ENCODE data around the gene FOXP1. TPM values are rescaled to one million over a fixed set of nuclear protein-coding genes. Genes with fewer than 3 reads are reported as not detected.

FOXP1 gene
- total and polyA plus RNA-seq, 2 donors: 26.1 to 42.3 TPM

- H3K27me3 ChIP-seq (ENCODE audit: control insufficient read depth in 2 of 2, insufficient read depth in 1 of 2, low read length in 1 of 2): no peaks in the 10 kb centered on the region
- H3K36me3 ChIP-seq (ENCODE audit: control insufficient read depth in 2 of 2, insufficient read depth in 2 of 2, low read length in 1 of 2): no peaks in the 10 kb centered on the region
- WGBS: 96% methylated on average over 6 of the region's 6 CpGs
- no peak overlapping the region for H3K4me3 ChIP-seq (ENCODE audit: low read length in 2 of 2)
- no peak for DNase-seq (ENCODE audit: low read depth in 6 of 9, low spot score in 9 of 9)
- H3K4me1 ChIP-seq (ENCODE audit: control insufficient read depth in 2 of 2, insufficient read depth in 2 of 2, low read length in 2 of 2): peaks cover 35 to 42% of the 10 kb centered on the region in 2 donors
- H3K27ac ChIP-seq (ENCODE audit: low read depth in 1 of 2, low read length in 1 of 2): peak overlapping the region; percentile 37 to 63
- no peaks in the 10 kb centered on the region for H3K9me3 ChIP-seq (ENCODE audit: control insufficient read depth in 2 of 2, insufficient read depth in 1 of 2, low read length in 1 of 2)
Measured at GRCh38 chr3:71369701-71370391, 213.7 kb downstream of the FOXP1 start.

DNA sequence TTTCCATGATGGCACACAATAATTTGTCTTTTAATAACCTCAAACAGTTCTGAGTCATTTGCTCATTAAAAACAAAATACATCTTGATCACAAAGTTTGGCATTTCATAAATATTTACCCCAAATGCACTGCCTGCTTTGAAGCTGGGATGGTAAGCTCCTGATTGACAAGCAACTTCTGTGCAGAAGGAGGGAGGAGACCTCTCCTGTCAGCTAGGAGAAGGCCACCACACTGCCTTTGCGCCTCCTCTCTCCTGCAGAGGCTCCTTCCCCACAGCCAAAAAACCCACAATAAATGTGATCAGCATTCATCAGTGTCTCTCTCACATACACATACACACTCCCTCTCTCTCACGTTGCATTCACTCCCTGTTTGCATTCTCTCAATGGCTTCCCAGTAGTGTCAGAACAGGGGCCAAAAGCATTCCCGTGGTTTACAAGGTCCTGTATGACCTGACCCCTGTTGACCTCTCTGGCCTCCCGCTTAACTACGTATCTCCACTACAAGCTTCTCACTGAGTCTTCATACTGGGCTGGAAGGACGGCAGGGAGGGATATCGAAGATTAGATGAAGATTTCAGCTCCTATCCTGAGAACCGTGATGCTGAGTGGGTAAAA lies 216.4 kb downstream of the FOXP1 start:
- no peaks in the 10 kb centered on the region for H3K36me3 ChIP-seq (ENCODE audit: control insufficient read depth in 2 of 2, insufficient read depth in 2 of 2, low read length in 1 of 2)
- DNase-seq (ENCODE audit: low read depth in 6 of 9, low spot score in 9 of 9): no peak
- 89% methylated on average over 8 of the region's 8 CpGs for WGBS
- no peaks in the 10 kb centered on the region for H3K27me3 ChIP-seq (ENCODE audit: control insufficient read depth in 2 of 2, insufficient read depth in 1 of 2, low read length in 1 of 2)
- H3K4me1 ChIP-seq (ENCODE audit: control insufficient read depth in 2 of 2, insufficient read depth in 2 of 2, low read length in 2 of 2): peaks cover 14 to 22% of the 10 kb centered on the region in 2 donors
- H3K9me3 ChIP-seq (ENCODE audit: control insufficient read depth in 2 of 2, insufficient read depth in 1 of 2, low read length in 1 of 2): no peaks in the 10 kb centered on the region
- H3K27ac ChIP-seq (ENCODE audit: low read depth in 1 of 2, low read length in 1 of 2): no peak overlapping the region
- no peak overlapping the region for H3K4me3 ChIP-seq (ENCODE audit: low read length in 2 of 2)

GRCh38 chr3:71361334-71361890 lies 222.1 kb downstream of the FOXP1 start:
- no peaks in the 10 kb centered on the region for H3K4me1 ChIP-seq (ENCODE audit: control insufficient read depth in 2 of 2, insufficient read depth in 2 of 2, low read length in 2 of 2)
- DNase-seq (ENCODE audit: low read depth in 6 of 9, low spot score in 9 of 9): no peak
- H3K36me3 ChIP-seq (ENCODE audit: control insufficient read depth in 2 of 2, insufficient read depth in 2 of 2, low read length in 1 of 2): peaks cover 0 to 2% of the 10 kb centered on the region in 2 donors
- WGBS: 97% methylated on average over 12 of the region's 12 CpGs
- no peaks in the 10 kb centered on the region for H3K27me3 ChIP-seq (ENCODE audit: control insufficient read depth in 2 of 2, insufficient read depth in 1 of 2, low read length in 1 of 2)
- no peak overlapping the region for H3K4me3 ChIP-seq (ENCODE audit: low read length in 2 of 2)
- H3K9me3 ChIP-seq (ENCODE audit: control insufficient read depth in 2 of 2, insufficient read depth in 1 of 2, low read length in 1 of 2): no peaks in the 10 kb centered on the region
- H3K27ac ChIP-seq (ENCODE audit: low read depth in 1 of 2, low read length in 1 of 2): no peak overlapping the region

GRCh38 chr3:71360764-71361163 lies 222.8 kb downstream of the FOXP1 start:
- peaks cover 0 to 2% of the 10 kb centered on the region in 2 donors for H3K36me3 ChIP-seq (ENCODE audit: control insufficient read depth in 2 of 2, insufficient read depth in 2 of 2, low read length in 1 of 2)
- H3K27ac ChIP-seq (ENCODE audit: low read depth in 1 of 2, low read length in 1 of 2): no peak overlapping the region
- H3K27me3 ChIP-seq (ENCODE audit: control insufficient read depth in 2 of 2, insufficient read depth in 1 of 2, low read length in 1 of 2): no peaks in the 10 kb centered on the region
- DNase-seq (ENCODE audit: low read depth in 6 of 9, low spot score in 9 of 9): peak in 1 of 9 donors; percentile 52
- H3K4me3 ChIP-seq (ENCODE audit: low read length in 2 of 2): no peak overlapping the region
- no peaks in the 10 kb centered on the region for H3K4me1 ChIP-seq (ENCODE audit: control insufficient read depth in 2 of 2, insufficient read depth in 2 of 2, low read length in 2 of 2)
- no peaks in the 10 kb centered on the region for H3K9me3 ChIP-seq (ENCODE audit: control insufficient read depth in 2 of 2, insufficient read depth in 1 of 2, low read length in 1 of 2)
- 68% methylated on average over 2 of the region's 2 CpGs for WGBS

GRCh38 chr3:71360180-71360579 lies 223.3 kb downstream of the FOXP1 start:
- H3K4me1 ChIP-seq (ENCODE audit: control insufficient read depth in 2 of 2, insufficient read depth in 2 of 2, low read length in 2 of 2): no peaks in the 10 kb centered on the region
- no peak overlapping the region for H3K4me3 ChIP-seq (ENCODE audit: low read length in 2 of 2)
- H3K27ac ChIP-seq (ENCODE audit: low read depth in 1 of 2, low read length in 1 of 2): peak overlapping the region in 1 of 2 donors; percentile 6
- DNase-seq (ENCODE audit: low read depth in 6 of 9, low spot score in 9 of 9): peak in 1 of 9 donors; percentile 36
- no peaks in the 10 kb centered on the region for H3K27me3 ChIP-seq (ENCODE audit: control insufficient read depth in 2 of 2, insufficient read depth in 1 of 2, low read length in 1 of 2)
- no peaks in the 10 kb centered on the region for H3K9me3 ChIP-seq (ENCODE audit: control insufficient read depth in 2 of 2, insufficient read depth in 1 of 2, low read length in 1 of 2)
- 93% methylated on average over 4 of the region's 4 CpGs for WGBS
- H3K36me3 ChIP-seq (ENCODE audit: control insufficient read depth in 2 of 2, insufficient read depth in 2 of 2, low read length in 1 of 2): peaks cover 0 to 2% of the 10 kb centered on the region in 2 donors

DNA sequence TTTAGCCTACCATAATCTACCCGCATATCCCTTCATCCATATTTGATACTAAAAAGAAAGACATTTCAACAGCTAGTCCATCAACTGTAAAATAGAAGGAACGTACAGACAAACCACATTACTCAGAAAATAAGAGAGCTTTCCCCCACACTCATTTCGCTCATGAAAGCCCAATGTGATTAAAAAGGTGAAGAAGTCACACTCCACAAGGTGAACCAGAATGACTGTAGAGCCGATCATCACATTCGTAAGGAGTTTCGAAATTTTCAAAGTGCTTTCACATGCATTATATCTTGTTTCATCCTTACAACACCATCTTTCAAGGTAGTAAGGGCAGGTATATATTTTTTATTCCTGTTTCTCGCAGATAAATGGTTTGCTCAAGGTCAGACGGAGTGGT lies 225.3 kb downstream of the FOXP1 start:
- Histone ChIP-seq H3K36me3 (ENCODE audit: control insufficient read depth in 2 of 2, insufficient read depth in 2 of 2, low read length in 1 of 2) (peaks cover 0 to 2% of the 10 kb centered on the region in 2 donors), H3K4me1 (ENCODE audit: control insufficient read depth in 2 of 2, insufficient read depth in 2 of 2, low read length in 2 of 2) (no peaks in the 10 kb centered on the region), H3K27ac (ENCODE audit: low read depth in 1 of 2, low read length in 1 of 2) (no peak overlapping the region), H3K4me3 (ENCODE audit: low read length in 2 of 2) (no peak overlapping the region), H3K27me3 (ENCODE audit: control insufficient read depth in 2 of 2, insufficient read depth in 1 of 2, low read length in 1 of 2) (no peaks in the 10 kb centered on the region), H3K9me3 (ENCODE audit: control insufficient read depth in 2 of 2, insufficient read depth in 1 of 2, low read length in 1 of 2) (no peaks in the 10 kb centered on the region)
- DNase-seq (ENCODE audit: low read depth in 6 of 9, low spot score in 9 of 9): no peak
- 96% methylated on average over 8 of the region's 8 CpGs for WGBS

GRCh38 chr3:71356265-71356664 lies 227.3 kb downstream of the FOXP1 start:
- no peaks in the 10 kb centered on the region for H3K4me1 ChIP-seq (ENCODE audit: control insufficient read depth in 2 of 2, insufficient read depth in 2 of 2, low read length in 2 of 2)
- no peaks in the 10 kb centered on the region for H3K9me3 ChIP-seq (ENCODE audit: control insufficient read depth in 2 of 2, insufficient read depth in 1 of 2, low read length in 1 of 2)
- H3K36me3 ChIP-seq (ENCODE audit: control insufficient read depth in 2 of 2, insufficient read depth in 2 of 2, low read length in 1 of 2): peaks cover 0 to 2% of the 10 kb centered on the region in 2 donors
- no peak for DNase-seq (ENCODE audit: low read depth in 6 of 9, low spot score in 9 of 9)
- no peaks in the 10 kb centered on the region for H3K27me3 ChIP-seq (ENCODE audit: control insufficient read depth in 2 of 2, insufficient read depth in 1 of 2, low read length in 1 of 2)
- H3K4me3 ChIP-seq (ENCODE audit: low read length in 2 of 2): no peak overlapping the region
- WGBS: 93% methylated on average over 6 of the region's 6 CpGs
- no peak overlapping the region for H3K27ac ChIP-seq (ENCODE audit: low read depth in 1 of 2, low read length in 1 of 2)

DNA sequence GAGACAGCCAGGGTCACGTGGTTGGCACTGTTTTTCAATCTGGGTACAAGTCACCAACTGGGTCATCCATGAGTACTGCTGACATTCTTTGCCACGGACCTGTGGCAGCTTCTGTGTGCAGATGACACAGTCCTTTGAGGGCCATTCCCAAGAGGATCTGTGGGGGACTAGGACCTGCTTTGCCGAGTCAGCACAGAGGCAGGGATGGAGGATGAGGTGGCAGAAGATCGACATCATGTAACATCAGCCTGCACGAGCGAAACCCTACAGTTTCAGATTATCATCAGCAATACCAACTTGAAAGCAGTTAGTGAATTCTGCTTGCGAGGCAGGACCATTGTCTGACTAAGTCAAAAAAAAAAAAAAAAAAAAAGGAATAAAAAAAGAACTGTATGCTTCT lies 227.7 kb downstream of the FOXP1 start:
- H3K4me1 ChIP-seq (ENCODE audit: control insufficient read depth in 2 of 2, insufficient read depth in 2 of 2, low read length in 2 of 2): no peaks in the 10 kb centered on the region

DNA sequence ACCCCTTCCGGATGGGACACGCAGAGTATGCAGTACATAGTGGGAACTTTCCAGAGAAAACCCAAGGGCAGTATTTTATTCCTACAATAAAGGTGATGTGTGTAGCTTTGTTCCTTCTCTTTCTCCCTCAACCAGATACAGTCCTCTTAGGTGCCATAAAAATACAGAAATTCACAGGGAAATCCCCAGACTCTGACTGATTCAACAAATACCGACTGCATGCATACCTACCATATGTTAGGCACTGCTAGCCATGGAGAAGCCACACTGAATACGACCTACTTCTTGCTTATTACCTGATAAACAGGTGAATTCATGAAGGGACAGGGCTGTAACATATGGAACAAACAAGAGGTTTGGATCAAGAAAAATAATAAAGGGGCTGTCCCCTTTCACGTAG lies 228.5 kb downstream of the FOXP1 start:
- no peak for DNase-seq (ENCODE audit: low read depth in 6 of 9, low spot score in 9 of 9)
- H3K27ac ChIP-seq (ENCODE audit: low read depth in 1 of 2, low read length in 1 of 2): no peak overlapping the region
- H3K4me3 ChIP-seq (ENCODE audit: low read length in 2 of 2): no peak overlapping the region
- no peaks in the 10 kb centered on the region for H3K27me3 ChIP-seq (ENCODE audit: control insufficient read depth in 2 of 2, insufficient read depth in 1 of 2, low read length in 1 of 2)
- peaks cover 0 to 2% of the 10 kb centered on the region in 2 donors for H3K4me1 ChIP-seq (ENCODE audit: control insufficient read depth in 2 of 2, insufficient read depth in 2 of 2, low read length in 2 of 2)
- WGBS: 96% methylated on average over 5 of the region's 5 CpGs
- peaks cover 2 to 4% of the 10 kb centered on the region in 2 donors for H3K36me3 ChIP-seq (ENCODE audit: control insufficient read depth in 2 of 2, insufficient read depth in 2 of 2, low read length in 1 of 2)
- H3K9me3 ChIP-seq (ENCODE audit: control insufficient read depth in 2 of 2, insufficient read depth in 1 of 2, low read length in 1 of 2): no peaks in the 10 kb centered on the region

More for the DNA sequence above, 227.7 kb downstream of the FOXP1 start:
- no peak overlapping the region for H3K27ac ChIP-seq (ENCODE audit: low read depth in 1 of 2, low read length in 1 of 2)
- no peaks in the 10 kb centered on the region for H3K9me3 ChIP-seq (ENCODE audit: control insufficient read depth in 2 of 2, insufficient read depth in 1 of 2, low read length in 1 of 2)
- WGBS: 84% methylated on average over 7 of the region's 7 CpGs
- no peaks in the 10 kb centered on the region for H3K27me3 ChIP-seq (ENCODE audit: control insufficient read depth in 2 of 2, insufficient read depth in 1 of 2, low read length in 1 of 2)
- no peak overlapping the region for H3K4me3 ChIP-seq (ENCODE audit: low read length in 2 of 2)
- peaks cover 2% of the 10 kb centered on the region in 2 donors for H3K36me3 ChIP-seq (ENCODE audit: control insufficient read depth in 2 of 2, insufficient read depth in 2 of 2, low read length in 1 of 2)
- DNase-seq (ENCODE audit: low read depth in 6 of 9, low spot score in 9 of 9): no peak
